WI38 (cell line): ENCODE measurements around the gene SPTB.

Experiments used
- H3K4me3 ChIP-seq: 2 replicates; pipeline ENCODE4 v1.5.1; 2011; ENCODE audit warnings: low read depth, mild to moderate bottlenecking, control low read depth, low read length
- TF ChIP-seq, protein P1 (sequence below): IDR thresholded peaks from 2 replicates; pipeline ENCODE4 v1.5.1; 2012; ENCODE audit warnings: low read depth, mild to moderate bottlenecking, control low read depth, low read length

Gene SPTB

GRCh38 chr14:64743061-64743460 is 136.6 kb downstream of the SPTB start:
- TF ChIP-seq, protein P1, sequence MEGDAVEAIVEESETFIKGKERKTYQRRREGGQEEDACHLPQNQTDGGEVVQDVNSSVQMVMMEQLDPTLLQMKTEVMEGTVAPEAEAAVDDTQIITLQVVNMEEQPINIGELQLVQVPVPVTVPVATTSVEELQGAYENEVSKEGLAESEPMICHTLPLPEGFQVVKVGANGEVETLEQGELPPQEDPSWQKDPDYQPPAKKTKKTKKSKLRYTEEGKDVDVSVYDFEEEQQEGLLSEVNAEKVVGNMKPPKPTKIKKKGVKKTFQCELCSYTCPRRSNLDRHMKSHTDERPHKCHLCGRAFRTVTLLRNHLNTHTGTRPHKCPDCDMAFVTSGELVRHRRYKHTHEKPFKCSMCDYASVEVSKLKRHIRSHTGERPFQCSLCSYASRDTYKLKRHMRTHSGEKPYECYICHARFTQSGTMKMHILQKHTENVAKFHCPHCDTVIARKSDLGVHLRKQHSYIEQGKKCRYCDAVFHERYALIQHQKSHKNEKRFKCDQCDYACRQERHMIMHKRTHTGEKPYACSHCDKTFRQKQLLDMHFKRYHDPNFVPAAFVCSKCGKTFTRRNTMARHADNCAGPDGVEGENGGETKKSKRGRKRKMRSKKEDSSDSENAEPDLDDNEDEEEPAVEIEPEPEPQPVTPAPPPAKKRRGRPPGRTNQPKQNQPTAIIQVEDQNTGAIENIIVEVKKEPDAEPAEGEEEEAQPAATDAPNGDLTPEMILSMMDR, result no peak
- no peak overlapping the region for H3K4me3 ChIP-seq

DNA sequence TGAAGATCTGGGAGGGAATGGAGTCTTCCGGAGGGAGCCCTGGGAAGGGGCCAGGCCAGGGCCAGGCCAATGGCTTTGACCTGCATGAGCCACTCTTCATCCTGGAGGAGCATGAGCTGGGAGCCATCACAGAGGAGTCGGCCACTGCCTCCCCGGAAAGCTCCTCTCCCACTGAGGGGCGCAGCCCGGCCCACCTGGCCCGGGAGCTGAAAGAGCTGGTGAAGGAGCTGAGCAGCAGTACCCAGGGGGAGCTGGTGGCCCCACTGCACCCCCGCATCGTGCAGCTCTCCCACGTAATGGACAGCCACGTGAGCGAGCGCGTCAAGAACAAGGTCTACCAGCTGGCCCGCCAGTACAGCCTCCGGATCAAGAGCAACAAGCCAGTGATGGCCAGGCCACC is 137.7 kb downstream of the SPTB start:
- TF ChIP-seq, protein P1, result no peak
- H3K4me3 ChIP-seq, result no peak overlapping the region

DNA sequence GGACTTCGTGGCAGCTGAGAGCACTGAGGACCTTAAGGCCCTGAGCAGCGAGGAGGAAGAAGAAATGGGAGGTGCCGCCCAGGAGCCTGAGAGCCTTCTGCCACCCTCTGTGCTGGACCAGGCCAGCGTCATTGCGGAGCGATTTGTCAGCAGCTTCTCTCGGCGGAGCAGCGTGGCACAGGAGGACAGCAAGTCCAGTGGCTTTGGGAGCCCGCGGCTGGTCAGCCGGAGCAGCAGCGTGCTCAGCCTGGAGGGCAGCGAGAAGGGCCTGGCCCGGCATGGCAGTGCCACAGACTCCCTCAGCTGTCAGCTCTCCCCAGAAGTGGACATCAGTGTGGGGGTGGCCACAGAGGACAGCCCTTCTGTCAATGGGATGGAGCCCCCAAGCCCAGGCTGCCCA is 138.5 kb downstream of the SPTB start:
- H3K4me3 ChIP-seq, result no peak overlapping the region
- TF ChIP-seq, protein P1, result no peak

GRCh38 chr14:64738281-64738804 is 141.4 kb downstream of the SPTB start:
- TF ChIP-seq, protein P1, result no peak
- no peak overlapping the region for H3K4me3 ChIP-seq

DNA sequence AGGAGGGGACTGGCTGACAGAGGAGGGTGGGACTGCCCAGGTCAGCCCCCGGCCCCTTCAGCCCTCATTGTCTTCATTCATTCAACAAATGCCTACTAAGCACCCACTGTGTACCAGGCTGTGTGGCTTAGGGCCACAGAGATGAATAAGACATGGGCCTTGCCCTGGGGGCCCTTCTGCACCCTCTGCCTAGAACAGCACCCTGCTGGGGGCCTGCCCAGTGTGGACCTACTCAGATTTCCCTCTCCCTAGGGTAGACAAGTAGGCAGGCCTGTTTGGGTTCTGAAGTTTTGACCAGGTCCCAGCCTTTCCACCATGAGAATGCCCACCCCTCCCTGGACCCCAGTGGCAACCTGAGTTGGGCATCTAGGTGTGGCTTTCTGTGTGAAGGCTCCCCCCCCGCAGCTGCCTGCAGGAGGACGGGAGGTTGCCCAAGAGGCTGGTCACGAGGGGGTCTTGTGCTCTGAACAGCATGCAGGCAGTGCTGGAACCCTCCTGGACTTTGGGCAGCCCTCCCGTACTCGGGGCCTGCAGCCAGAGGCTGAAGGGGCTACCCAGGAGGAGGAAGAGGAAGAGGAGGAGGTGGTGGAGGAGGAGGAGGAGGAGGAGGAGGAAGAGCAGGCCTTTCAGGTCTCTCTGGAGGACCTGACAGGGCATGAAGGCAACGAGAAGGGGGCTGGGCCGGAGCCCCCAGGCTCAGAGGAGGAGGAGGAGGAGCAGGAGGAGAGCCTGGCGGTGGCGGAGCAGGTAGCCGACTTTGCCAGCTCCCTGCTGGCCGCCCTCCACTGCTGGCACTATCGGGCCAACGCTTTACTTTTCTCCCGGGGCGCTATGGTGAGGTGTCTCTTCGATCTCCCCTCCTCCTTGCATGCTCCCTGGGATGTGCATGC is 142.1 kb downstream of the SPTB start:
- H3K4me3 ChIP-seq, result no peak overlapping the region
- TF ChIP-seq, protein P1, result no peak

GRCh38 chr14:64736271-64737169 is 143.2 kb downstream of the SPTB start:
- H3K4me3 ChIP-seq, result no peak overlapping the region
- TF ChIP-seq, protein P1, result no peak
